Measurements from ENCODE around the gene HLTF. TPM values are rescaled to one million over a fixed set of nuclear protein-coding genes. Genes with fewer than 3 reads are reported as not detected.

HLTF gene
- total and polyA plus RNA-seq, 2 of the 13 experiments (the other 11 are each of a cell fraction or from before 2014, with no cell fraction given) = 12.0 to 22.9 TPM

GRCh38 chr3:148991219-148992026 is 94.9 kb downstream of the HLTF start, which contains the start of gene GYG1 (continued):
- TF ChIP-seq, protein P1, sequence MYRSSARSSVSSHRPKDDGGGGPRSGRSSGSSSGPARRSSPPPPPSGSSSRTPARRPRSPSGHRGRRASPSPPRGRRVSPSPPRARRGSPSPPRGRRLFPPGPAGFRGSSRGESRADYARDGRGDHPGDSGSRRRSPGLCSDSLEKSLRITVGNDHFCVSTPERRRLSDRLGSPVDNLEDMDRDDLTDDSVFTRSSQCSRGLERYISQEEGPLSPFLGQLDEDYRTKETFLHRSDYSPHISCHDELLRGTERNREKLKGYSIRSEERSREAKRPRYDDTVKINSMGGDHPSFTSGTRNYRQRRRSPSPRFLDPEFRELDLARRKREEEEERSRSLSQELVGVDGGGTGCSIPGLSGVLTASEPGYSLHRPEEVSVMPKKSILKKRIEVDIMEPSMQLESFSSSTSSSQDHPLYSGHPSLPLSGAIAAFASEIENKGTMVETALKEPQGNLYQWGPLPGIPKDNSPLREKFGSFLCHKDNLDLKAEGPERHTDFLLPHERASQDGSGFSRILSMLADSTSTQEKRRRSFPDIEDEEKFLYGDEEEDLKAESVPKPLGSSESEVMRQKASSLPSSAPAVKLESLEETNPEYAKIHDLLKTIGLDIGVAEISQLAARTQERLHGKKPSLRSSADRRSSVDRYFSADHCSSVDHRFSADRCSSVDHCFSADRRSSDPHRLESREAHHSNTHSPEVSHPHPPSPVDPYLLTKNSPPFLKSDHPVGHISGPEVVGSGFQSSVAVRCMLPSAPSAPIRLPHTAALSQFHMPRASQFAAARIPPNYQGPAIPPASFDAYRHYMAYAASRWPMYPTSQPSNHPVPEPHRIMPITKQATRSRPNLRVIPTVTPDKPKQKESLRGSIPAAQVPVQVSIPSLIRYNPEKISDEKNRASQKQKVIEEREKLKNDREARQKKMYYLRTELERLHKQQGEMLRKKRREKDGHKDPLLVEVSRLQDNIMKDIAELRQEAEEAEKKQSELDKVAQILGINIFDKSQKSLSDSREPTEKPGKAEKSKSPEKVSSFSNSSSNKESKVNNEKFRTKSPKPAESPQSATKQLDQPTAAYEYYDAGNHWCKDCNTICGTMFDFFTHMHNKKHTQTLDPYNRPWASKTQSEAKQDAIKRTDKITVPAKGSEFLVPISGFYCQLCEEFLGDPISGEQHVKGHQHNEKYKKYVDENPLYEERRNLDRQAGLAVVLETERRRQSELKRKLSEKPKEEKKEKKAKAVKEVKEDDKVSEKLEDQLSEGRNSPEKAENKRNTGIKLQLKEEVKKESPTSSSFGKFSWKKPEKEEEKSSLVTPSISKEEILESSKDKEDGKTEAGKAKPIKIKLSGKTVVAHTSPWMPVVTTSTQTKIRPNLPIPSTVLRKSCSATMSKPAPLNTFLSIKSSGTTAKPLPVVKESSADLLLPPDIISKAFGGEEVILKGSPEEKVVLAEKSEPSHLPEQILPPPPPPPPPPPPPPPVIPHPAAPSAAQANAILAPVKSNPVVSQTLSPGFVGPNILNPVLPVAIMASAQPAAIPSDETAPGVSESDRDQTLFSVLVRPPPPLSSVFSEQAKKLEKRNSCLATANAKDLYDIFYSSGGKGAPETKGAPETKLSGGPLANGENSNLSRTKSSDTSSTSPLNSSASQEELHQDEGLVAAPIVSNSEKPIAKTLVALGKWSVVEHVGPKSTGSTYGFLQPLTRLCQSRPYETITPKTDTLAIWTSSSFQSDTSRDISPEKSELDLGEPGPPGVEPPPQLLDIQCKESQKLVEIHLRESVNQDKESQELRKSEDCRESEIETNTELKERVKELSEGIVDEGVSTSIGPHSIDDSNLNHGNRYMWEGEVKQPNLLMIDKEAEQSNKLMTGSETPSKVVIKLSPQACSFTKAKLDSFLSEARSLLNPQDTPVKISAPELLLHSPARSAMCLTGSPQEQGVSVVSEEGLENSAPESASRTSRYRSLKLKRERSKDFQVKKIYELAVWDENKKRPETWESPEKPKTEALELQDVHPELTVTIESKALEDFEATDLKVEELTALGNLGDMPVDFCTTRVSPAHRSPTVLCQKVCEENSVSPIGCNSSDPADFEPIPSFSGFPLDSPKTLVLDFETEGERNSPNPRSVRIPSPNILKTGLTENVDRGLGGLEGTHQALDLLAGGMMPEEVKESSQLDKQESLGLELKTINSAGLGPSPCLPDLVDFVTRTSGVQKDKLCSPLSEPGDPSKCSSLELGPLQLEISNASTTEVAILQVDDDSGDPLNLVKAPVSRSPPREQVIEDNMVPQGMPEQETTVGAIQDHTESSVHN (CRISPR knock-in tag; IDR thresholded peaks at IDR 0.05) = no peak
- TF ChIP-seq POLR2A (IDR thresholded peaks at IDR 0.05; ENCODE audit: insufficient read depth in 1 of 2, low read depth in 2 of 2, low read length in 2 of 2) (peak; percentile 76 to 87), SNRNP70 (IDR thresholded peaks at IDR 0.05; ENCODE audit: low read depth, low read length) (no peak), ZNF572 (CRISPR knock-in tag; IDR thresholded peaks at IDR 0.05) (no peak), THAP7 (CRISPR knock-in tag; IDR thresholded peaks at IDR 0.05) (no peak), EEA1 (CRISPR knock-in tag; IDR thresholded peaks at IDR 0.05; ENCODE audit: borderline replicate concordance) (peak; percentile 91), ZNF703 (CRISPR knock-in tag; IDR thresholded peaks at IDR 0.05; ENCODE audit: borderline replicate concordance) (peak; percentile 88; the same call in 1 of the 2 replicates), ZC3H13 (CRISPR knock-in tag; IDR thresholded peaks at IDR 0.05) (no peak), REST (IDR thresholded peaks at IDR 0.05; ENCODE audit: borderline replicate concordance in 1 of 2, low read depth in 1 of 2, low read length in 2 of 2) (no peak; a peak in 1 of 4 replicates), ARNT2 (CRISPR knock-in tag; IDR thresholded peaks at IDR 0.05; ENCODE audit: low read depth) (peak; percentile 61; the same call in 1 of the 2 replicates), ZNF792 (CRISPR knock-in tag; IDR thresholded peaks at IDR 0.05) (peak; percentile 37; the same call in 1 of the 2 replicates), RAD51 (IDR thresholded peaks at IDR 0.05; ENCODE audit: borderline replicate concordance) (no peak)
